HK-2 (cell line): Measurements from ENCODE around the gene PBX1.

Source experiments
- DNase-seq: peaks from one replicate; pipeline ENCODE4 v3.0.0-alpha.2; 2018; ENCODE audit not compliant: unreplicated experiment

PBX1 gene

DNA sequence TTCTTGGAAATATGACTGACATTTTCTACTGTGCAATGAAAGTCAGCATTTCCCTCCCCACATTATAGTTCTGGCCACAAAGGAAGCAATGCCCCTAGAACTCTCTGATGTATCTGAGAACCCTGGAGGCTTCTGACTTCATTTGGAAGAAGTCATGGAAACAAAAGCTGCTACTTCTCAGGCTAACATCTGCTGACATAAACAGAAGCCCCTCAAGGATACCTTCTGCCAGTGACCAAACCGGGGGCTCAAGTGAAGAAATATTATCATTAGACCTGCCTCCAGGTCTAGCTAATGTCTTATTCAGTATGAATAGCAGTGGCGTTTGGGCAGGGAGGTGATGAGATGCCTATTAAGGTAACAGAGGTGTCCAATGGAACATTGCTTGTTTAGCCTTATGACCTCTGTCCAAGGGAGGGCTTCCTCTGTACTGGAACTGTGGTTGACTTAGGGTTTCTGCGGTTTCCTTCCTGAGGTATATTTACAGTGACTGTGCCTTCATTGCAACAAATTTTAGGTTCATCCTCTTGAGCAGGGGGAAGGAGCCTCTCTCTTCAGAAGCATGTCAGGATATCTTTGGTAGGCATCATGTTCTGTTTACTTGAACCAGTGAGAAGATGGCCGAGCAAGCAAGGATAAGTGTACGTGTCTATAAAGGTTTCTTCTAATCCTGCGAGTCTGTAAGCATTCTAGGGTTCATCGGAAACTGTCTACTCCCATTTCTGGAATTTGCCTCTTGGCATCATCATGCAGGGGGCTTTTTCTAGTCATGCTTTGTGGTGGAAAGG, 161.7 kb downstream of the PBX1 start:
- DNase-seq, result no peak

DNA sequence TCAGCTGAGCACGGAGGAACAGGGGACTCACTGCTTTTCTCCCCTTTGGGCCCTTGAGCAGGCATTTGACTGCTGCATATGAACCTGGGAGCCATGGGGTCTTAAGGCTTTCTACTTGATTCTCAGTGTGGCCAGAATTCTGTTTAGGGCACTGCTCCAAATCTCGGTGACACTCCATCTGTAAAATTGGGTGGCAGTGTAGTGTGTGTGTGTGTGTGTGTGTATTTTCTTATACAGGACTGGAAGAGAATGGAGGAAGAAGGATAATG, 162.2 kb downstream of the PBX1 start:
- DNase-seq, result no peak

DNA sequence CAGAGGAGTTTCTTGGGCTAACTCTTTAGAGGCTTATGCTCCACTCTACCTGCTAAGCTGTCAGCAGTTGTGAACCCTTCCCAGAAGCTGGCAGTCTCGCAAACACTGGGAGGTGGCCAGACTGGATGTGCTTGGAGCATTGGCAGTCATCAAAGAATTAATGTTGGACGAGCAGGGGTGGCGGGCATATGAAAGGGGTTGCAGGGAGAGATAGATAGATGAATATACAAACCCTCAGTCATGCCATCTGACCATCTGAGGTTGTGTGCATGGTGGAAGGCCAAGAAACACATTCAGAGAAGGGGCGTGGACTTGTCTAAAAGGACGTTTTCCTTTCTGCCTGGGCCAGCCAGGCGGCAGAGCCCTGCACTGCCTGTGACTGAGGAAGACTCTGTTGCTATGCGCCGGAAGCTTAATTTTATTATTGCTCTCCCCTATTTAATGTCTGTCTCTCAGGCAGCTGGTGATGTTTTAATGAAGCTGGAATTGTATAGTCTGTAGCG, 164.4 kb downstream of the PBX1 start:
- no peak for DNase-seq

DNA sequence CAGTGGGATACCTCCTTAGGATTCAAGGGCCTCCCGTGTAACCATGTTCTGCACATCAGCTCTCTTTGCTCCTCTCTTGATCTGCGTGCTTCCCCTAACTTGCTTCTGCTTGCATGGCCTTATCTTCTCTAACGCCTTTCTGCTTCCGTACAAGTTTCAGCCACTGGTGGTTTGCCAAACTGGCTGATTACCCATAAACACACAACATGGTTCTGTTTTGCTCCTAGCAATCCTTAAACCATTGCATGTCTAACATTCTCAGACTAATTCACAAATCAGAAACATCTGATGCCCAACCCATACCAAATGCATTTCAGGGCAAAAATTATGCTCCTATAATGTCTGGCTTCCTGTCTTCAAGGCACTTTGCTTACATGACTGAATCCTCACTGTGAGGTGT, 166.4 kb downstream of the PBX1 start:
- DNase-seq, result no peak

DNA sequence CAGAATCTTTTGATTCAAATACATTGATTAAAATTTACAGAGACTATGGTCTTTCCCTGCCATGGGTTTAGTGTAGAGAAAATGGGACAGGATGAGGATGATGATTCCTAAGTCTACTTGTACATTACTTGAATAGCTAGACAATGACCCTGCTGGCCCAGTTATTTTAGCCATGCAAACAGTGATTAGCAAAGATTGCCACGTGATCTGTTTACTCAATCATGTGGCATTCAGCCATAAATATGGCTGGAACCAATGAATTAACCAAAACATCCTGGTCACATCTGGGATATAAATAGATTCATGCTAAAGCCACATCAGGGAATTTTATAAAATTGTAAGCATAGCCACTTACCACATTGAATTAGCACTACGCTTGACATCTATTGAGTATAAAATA, 167.3 kb downstream of the PBX1 start:
- no peak for DNase-seq

DNA sequence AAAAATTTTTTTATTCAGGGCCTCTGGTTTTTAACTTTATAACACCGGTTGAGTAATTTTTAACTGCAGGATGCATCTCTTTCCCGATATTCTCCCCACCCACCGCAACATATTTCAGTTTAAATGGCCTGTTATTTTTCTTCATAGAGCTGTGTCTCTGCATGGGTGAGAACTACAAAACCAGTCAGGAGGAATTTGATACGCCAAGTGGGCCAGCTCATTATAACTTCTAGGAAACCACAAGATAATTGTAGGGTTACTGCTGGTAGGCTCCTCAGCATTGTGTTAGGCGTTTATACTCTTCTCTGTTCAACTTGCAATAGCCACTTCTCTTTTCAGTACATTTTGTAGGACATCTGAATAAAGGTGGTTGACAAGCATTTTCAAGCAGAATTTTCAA, 169.7 kb downstream of the PBX1 start:
- DNase-seq, result no peak

DNA sequence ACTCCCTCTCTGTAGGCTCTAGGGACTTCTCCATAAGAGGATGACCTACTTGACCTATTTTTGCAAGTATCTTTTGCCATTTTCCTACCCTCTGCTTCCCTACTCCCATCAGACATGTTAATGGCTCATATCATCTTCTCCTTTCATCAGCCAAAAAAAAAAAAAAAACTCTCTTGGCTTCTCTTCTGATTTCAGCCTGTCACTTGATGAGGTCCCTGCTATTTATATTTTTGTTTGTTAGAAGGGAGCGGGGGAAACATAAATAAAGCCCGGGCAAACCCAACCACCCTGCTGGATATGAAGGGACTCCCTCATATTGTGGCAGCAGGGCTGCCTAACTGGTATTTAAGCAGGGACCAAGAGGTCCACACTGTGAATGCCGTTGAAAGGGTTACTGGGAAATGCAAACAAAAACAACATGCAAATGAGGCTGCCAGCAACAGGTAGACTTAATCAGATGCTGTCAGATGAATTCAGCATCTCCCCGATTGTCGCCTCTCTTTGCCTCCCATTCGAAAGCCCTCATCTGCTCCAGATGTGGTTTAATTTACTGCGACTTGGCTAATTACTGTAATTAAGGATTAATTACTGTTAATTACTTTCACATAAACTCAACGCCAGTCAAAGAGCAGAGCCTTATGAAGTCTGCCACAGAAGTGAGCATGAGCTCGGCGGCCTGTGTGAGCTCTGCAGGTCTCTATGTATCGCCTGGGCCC, 172.3 kb downstream of the PBX1 start:
- DNase-seq, result no peak

DNA sequence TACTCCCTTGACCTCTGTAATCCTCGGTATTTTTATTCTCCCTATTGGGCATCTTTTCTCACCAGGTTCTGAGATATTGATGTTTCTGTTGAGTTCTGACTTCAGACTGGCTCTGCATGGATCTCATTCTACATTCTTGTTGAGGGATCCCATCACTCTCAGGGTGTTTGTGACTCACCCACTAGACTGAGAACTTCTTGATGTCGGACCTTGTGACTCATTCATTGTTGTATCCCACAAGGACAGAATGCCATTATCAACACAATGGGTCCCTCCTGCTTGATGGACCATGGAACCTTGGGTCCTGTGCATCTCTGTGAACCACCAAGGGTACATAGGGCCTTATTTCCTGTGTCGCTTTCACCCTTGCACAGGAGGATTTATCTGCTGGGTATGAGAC, 174.1 kb downstream of the PBX1 start:
- DNase-seq, result no peak

DNA sequence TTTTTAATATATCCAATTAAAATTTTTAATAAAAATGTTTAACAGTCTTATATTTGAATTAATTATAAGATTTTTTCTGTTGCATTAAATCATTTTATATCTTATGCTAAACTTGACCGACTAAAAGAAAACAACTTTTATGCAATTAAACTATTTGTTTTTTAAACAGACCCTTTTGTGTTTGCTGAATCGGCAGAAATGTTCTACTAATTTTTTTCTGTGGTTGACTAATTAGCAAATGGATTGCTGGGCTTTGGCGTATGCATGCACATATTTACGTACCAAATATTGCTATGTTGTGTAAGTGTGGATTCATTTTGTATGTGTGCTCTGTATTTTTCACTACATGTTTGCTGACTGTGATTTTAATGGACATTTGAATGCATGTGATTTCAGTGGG, 174.8 kb downstream of the PBX1 start:
- no peak for DNase-seq

DNA sequence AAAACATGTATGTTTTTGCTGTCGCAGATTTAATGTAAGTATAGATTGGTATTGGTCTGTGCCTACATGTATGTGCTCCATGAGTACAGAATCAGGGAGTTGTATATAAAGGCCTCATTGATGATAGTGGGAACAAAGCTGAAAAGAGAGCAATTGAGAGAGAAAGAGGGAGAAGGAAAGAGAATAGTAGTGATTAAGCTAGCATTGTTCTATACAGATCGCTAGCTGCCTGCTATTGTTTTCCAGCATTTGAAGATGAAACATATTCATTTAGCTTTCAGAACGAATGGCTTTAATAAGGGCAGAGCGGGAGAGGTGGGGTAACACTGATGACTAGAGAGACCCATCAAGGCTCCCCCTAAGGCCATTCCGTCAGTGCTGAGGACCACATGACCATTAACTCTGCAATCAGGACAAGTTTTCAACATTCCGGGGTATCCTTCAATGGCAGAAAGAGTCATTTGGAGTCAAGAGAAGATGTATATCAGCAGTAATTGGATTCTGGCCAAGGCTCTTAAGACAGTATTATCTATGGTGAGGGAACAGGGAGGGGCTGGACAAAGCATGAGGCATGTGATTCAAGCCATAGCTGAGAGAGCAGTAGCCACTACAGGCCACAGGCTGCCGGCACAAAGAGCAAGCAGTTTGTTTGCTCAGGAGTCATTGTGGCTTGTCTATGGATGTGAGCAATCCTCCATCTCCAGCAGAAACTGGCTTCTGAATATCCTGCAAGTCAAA, 176.5 kb downstream of the PBX1 start:
- DNase-seq, result no peak

DNA sequence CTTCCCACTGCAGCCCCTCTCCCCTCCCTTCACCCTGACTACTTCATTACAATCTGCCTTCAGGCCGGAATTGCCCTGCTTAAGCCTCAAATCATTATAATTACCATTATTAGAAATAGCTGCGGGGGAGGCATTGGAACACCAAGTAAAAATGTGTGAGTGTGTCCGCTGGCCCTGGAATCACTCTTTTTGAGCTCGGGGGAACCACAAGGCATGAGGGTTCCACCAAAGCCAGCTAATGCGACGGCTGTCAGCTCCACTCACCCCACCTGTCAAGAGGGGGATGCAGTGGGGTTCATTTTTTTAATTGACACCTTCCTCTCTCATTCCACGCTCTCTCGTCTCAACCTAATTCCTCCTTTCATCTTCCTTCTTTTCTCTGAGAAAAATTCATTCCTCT, 177.2 kb downstream of the PBX1 start:
- no peak for DNase-seq

DNA sequence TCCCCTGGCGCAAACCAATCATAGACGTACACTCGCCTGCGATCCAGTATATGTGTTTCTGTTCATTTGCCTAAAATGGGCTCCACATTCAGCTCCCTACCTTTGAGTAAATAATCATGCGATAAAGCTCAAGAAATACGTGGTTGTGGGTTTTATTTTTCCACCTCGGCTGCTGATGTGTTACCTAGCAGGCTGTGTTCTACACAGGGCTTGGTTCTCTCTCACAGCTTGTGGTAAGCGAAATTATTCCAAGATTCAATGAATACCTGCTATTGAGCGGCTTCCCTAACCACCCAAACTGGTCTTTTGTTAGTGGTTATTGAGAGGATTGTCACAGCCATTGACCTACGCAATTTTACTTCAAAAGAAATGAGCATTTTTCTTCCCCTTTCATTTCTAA, 180.2 kb downstream of the PBX1 start:
- no peak for DNase-seq

DNA sequence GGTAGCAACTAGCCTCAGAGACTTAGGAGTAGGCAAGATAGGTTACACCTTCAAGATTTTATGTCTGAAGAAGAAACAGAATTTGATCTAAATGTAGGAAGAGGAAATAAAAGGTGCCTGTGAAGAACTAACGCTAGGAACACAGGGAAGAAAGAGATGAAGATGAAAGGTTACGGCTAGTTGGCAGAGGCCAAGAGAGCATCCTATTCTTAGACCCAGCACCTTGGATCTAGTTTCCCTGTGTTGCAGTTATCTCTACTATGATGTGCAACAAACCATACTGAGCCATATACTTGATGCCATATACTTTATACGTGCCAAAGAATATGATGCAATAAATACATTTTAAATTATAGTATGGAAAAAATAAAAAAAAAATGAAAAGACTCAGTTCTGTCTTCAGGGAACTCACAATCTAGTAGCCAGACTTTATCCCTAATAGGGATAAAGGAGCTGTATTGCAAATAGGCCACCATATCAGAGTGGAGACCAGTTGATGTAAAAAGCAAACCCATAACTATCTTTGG, 181.1 kb downstream of the PBX1 start:
- no peak for DNase-seq

DNA sequence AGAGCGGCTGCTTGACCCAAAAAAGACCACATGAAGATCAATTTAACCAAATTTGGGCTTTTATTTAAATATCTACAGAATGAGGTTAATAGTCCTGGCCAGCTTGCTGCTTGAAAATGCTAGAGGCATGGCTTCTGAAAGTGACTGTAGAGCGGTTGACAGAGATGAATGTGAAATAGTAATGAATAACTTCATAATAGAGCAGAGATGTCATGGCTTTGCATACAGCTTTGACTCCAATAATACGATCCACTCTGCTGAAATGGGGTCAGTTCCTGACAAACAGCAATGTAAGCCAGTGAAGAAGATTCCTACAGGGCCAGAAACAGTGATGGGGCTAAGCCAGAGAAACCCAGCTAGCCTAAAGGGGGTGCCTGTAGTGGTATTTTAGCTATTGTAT, 183.8 kb downstream of the PBX1 start:
- DNase-seq, result no peak

DNA sequence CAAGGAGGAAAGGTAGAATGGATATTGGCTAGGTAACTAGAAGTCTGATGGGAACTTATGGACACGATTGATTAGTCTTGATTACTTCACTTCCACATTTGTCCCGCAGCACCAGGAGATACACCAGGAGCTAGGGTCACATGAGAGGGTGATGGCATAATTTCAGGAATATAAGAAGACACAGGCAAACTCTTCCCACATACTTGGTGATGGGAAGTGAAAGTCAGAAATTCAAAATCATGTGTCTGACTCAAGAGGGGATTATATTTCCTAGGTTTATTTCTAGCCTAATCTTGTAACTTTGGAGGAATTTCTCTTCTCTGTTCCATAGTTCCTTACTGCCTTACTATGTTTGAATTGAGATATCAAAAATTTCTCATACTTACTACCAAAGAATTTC, 185.0 kb downstream of the PBX1 start:
- DNase-seq, result no peak

DNA sequence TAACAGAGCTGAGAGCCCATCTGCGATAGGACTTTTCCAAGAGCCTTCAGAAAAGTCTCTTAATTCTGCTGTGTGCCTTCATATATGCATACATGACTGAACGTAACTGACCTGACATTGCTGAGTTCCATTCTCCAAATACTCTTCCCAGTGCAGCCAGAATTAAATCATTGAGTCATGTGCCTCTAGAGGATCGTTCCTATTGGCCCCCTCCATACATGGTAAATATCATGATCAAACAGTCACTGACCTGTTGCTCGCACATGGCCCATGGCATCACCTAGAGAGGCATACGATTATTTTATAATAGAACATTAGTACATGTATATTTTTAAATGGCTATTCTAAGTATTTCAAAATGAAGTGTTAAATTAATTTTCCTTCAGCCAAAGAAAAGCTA, 186.8 kb downstream of the PBX1 start:
- no peak for DNase-seq

DNA sequence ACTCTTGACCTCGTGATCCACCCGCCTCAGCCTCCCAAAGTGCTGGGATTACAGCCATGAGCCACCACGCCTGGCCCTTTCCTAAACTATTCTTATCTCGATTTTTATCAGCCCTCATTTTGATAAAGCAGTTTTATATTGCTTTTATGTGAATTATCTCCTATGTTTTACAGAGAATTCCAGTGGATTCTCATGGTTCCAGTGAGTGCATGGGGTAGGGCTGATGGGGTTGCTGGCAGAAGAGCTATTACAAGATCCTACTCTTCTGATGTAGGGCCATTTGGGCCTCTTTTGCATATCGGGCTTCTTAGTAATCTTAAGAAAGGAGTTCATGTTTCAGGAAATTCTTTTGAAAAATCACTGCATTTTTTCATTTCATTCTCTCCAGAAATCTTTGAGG, 187.6 kb downstream of the PBX1 start:
- DNase-seq, result no peak

DNA sequence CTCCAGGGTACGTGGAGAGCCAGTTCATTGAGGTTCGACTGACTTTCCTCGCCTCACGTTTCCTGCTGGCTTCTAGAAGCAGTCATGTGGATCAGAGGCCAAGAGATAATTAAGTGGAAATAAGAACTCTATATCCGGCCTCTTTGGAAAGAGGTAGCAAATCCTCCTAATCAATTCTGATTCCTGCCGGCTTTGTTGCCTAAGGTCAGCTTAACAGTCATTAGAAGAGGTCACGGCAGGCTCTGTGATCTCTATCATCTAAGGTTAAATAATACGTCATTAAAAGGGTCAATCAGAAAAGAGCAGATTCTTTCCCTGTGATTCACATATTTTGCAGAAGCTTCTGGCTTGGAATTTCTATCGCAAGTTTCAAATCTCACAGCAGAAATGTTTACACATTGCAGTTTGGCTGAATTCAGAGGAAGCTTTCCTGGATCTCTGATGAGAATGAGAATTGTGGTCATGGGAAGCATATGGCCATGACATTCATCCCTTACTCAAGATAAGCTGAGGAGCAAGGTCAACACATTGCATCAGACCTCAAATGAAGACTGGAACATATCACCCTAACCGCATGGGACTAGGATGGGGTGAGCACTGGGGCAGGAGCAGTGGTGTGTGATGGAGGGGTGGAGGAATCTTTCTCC, 189.4 kb downstream of the PBX1 start:
- DNase-seq, result no peak

DNA sequence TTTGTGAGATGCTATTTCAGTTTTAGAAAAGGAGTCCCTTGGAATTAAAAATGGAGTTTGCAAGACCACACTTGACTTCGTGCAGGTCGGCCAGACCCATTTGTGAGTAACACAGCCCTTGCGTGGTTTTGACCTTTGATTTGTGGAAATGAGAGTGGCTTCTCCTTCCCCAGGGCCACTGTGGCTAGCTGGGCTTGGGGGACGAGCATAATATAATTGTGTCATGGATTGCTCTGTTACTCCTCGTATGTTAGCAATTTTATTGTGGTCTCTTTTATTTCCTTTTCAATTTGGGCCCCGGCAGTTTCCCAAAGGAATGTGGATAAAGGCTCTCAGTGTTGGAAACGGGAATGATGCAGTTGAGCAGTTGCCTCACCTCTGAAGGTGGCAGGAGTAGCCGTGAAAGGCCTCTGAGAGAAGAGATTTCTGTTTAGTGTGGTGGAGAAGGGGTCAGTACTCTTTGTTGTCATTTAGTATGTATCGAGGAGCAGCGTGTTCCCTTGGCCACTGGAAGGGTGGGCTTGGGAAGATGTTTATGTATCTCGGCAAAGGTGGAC, 194.6 kb downstream of the PBX1 start:
- DNase-seq, result no peak

DNA sequence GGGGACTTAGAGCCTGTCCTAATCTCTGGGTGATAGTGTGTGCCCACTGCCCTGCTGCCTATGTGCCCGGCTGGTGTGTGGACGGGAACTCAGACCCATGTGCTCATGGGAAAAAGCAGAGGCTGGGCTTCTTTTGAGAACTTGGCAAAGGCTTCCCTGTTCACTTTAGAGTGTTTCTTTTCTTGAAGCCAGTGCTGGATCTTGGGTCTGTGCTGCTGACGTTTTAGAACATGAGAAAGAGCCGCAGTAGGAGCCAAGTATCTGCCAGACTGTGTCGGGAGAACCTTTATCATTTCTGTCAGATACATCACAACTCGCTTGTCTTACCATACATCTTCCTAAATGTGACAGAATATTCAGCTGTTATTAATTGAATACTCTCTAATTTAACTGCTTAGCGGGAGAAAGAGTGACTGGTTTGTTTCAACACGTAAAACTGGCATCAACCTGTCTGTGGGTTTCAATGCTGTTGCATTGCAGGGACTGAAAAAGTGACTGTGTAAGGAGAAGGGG, 195.2 kb downstream of the PBX1 start:
- DNase-seq, result no peak

DNA sequence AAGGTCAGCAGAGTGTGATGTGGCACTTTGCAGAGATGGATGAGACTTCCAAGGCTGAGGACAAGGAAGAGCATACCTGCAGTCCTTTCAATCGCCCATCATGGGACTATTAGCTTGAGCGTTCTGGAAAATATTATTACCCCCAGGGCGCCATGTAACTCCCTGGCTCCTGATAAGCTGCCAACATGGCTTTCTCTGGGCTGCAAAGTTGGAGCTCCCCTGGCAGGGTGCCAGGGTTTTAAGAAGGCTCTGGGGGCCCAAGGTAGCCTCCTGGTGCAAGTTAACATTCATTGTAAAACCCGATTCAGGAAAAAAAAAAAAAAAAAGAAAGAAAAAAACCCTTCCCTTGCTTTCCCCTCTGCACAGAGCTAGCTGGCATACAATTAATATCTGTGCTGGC, 196.7 kb downstream of the PBX1 start:
- DNase-seq, result no peak

DNA sequence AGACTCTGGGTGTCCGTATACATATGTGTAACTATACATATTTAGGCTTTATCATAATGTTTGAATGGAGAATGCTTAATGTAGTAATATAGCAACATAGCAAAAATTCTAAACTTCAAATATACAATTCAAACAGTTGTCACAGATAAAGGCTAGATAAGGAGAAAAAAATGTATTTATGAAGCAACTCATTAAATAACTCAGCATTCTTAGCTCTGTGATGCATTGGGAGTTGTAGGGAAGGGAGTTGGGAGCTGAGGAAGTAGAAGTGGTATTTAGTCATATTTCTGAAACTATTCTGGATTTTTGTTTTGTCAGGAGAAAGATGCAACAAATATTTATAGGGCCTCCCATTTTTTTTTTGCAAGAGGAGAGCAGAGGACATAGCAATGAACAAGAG, 197.8 kb downstream of the PBX1 start:
- no peak for DNase-seq
